Body of pancreas (tissue), 4 donors: ENCODE results near the gene ASXL3. TPM values are rescaled to one million over a fixed set of nuclear protein-coding genes. Genes with fewer than 3 reads are reported as not detected.

Experiments used
- ATAC-seq: fragments of 150-250 bp; one replicate; pipeline ENCODE4 v1.9.1; 2016
- DNase-seq, 4 donors: peaks; one replicate each; pipeline ENCODE4 v3.0.0-alpha.2; 2019
- H3K27ac ChIP-seq, 4 donors: fragments of 200-600 bp; sonication (generic); 1 replicate in 3 of 4; 2 replicates in 1 of 4; pipeline versions ENCODE4 v1.5.1 to v1.6.1; 2016 to 2019; ENCODE audit warnings: mild to moderate bottlenecking in 1 of 4, mixed read lengths in 1 of 4, moderate library complexity in 1 of 4
- H3K27me3 ChIP-seq, 2 donors: fragments of 200-600 bp; sonication (generic); one replicate each; pipeline ENCODE4 v1.6.0; 2016; ENCODE audit warnings: mild to moderate bottlenecking in 1 of 2
- H3K36me3 ChIP-seq, 2 donors: fragments of 200-600 bp; sonication (generic); replicated peaks in 1 of 2; 2 replicates each; pipeline ENCODE4 v1.5.1; 2016; ENCODE audit warnings: low read depth in 2 of 2; ENCODE audit not compliant: insufficient read depth in 1 of 2
- H3K4me1 ChIP-seq: fragments of 200-600 bp; sonication (generic); one replicate; pipeline ENCODE4 v1.6.0; 2016
- H3K4me3 ChIP-seq, 2 donors: fragments of 200-600 bp; sonication (generic); 1 replicate in 1 of 2; 2 replicates in 1 of 2; pipeline ENCODE4 v1.5.1; 2016 to 2019
- H3K9me3 ChIP-seq, 3 donors: fragments of 200-600 bp; sonication (generic); 1 replicate in 2 of 3; 2 replicates in 1 of 3; pipeline ENCODE4 v1.5.1; 2016
- CTCF ChIP-seq, 7 experiments: fragments of 450-650 bp in 4 of 7; fragments of 200-600 bp in 3 of 7; sonication (generic) in 3 of 7; IDR thresholded peaks; one replicate each; pipeline ENCODE4 v1.5.1; 2016 to 2019; ENCODE audit warnings: antibody characterized with exemption in 7 of 7
- POLR2A ChIP-seq, 3 donors: fragments of 450-650 bp; IDR thresholded peaks; one replicate each; pipeline ENCODE4 v1.6.1; 2016; ENCODE audit warnings: antibody characterized with exemption in 3 of 3, mild to moderate bottlenecking in 2 of 3
- WGBS, 2 donors: methylation state at CpG; one replicate each; pipeline ENCODE4 v1.1.5; 2017; 5-methylcytosine and 5-hydroxymethylcytosine counted together
- intact Hi-C: fragments of 100-400 bp; cut with DNase I; formaldehyde crosslinking; loops from one replicate; pipeline ENCODE4 v1.15.1; 2023
- total RNA-seq, 2 donors: library from RNA; depleted of rRNA; stranded (reverse); fragments of >200 nt; gene quantifications; one replicate each; pipeline ENCODE4 v1.1.0, GENCODE V29; 2016

ASXL3 gene
- total RNA-seq, 2 donors from 2014 or later = 1.3 to 3.6 TPM

GRCh38 chr18:33666915-33667314 is 88.9 kb downstream of the ASXL3 start:
- H3K36me3 ChIP-seq = no peaks in the 10 kb centered on the region
- intact Hi-C loops = no loop called here
- ATAC-seq = no peak
- H3K27me3 ChIP-seq = no peaks in the 10 kb centered on the region
- no peak overlapping the region for H3K4me3 ChIP-seq
- no peaks in the 10 kb centered on the region for H3K9me3 ChIP-seq
- WGBS, 2 donors = 85 to 100% methylated on average over 2 of the region's 2 CpGs
- H3K4me1 ChIP-seq = peaks cover 8% of the 10 kb centered on the region
- no peak overlapping the region for H3K27ac ChIP-seq
- no peak for DNase-seq
- TF ChIP-seq CTCF (IDR thresholded peaks at IDR 0.05) = no peak

- H3K9me3 ChIP-seq = no peaks in the 10 kb centered on the region
- 63 to 64% methylated on average over 5 of the region's 5 CpGs for WGBS, 2 donors
- no peaks in the 10 kb centered on the region for H3K27me3 ChIP-seq
- peaks cover 15% of the 10 kb centered on the region for H3K4me1 ChIP-seq
- intact Hi-C loops = no loop called here
- DNase-seq = no peak
- no peaks in the 10 kb centered on the region for H3K36me3 ChIP-seq
- H3K4me3 ChIP-seq = no peak overlapping the region
- no peak for ATAC-seq
- TF ChIP-seq CTCF (IDR thresholded peaks at IDR 0.05) = no peak
- TF ChIP-seq POLR2A (IDR thresholded peaks at IDR 0.05) = no peak
- no peak overlapping the region for H3K27ac ChIP-seq
Observed at GRCh38 chr18:33669589-33669988, 91.6 kb downstream of the ASXL3 start.

- no peak overlapping the region for H3K27ac ChIP-seq
- ATAC-seq = no peak
- peaks cover 15% of the 10 kb centered on the region for H3K4me1 ChIP-seq
- no peak for DNase-seq
- H3K9me3 ChIP-seq = no peaks in the 10 kb centered on the region
- H3K4me3 ChIP-seq = no peak overlapping the region
- H3K27me3 ChIP-seq = no peaks in the 10 kb centered on the region
- intact Hi-C loops = no loop called here
- TF ChIP-seq POLR2A (IDR thresholded peaks at IDR 0.05) (no peak), CTCF (IDR thresholded peaks at IDR 0.05) (no peak)
- 90 to 93% methylated on average over 6 of the region's 6 CpGs for WGBS, 2 donors
- H3K36me3 ChIP-seq = no peaks in the 10 kb centered on the region
Observed at GRCh38 chr18:33670029-33670428, 92.0 kb downstream of the ASXL3 start.

GRCh38 chr18:33673689-33674088 is 95.7 kb downstream of the ASXL3 start:
- Histone ChIP-seq H3K27ac (no peak overlapping the region), H3K27me3 (no peaks in the 10 kb centered on the region), H3K4me1 (peaks cover 15% of the 10 kb centered on the region), H3K36me3 (no peaks in the 10 kb centered on the region), H3K4me3 (no peak overlapping the region), H3K9me3 (no peaks in the 10 kb centered on the region)
- TF ChIP-seq CTCF (IDR thresholded peaks at IDR 0.05) (no peak), POLR2A (IDR thresholded peaks at IDR 0.05) (no peak)
- ATAC-seq = no peak
- WGBS, 2 donors = 80 to 83% methylated on average over 4 of the region's 4 CpGs
- intact Hi-C loops = no loop called here
- no peak for DNase-seq

GRCh38 chr18:33676593-33676992 is 98.6 kb downstream of the ASXL3 start:
- Histone ChIP-seq H3K4me1 (peaks cover 8% of the 10 kb centered on the region), H3K27ac (no peak overlapping the region), H3K4me3 (no peak overlapping the region), H3K27me3 (no peaks in the 10 kb centered on the region), H3K36me3 (no peaks in the 10 kb centered on the region), H3K9me3 (no peaks in the 10 kb centered on the region)
- WGBS, 2 donors = 42 to 63% methylated on average over 1 of the region's 1 CpG
- no peak for DNase-seq
- intact Hi-C loops = no loop called here
- ATAC-seq = no peak
- TF ChIP-seq CTCF (IDR thresholded peaks at IDR 0.05) (no peak), POLR2A (IDR thresholded peaks at IDR 0.05) (no peak)
